ENCODE data around the gene CFAP43. TPM values are rescaled to one million over a fixed set of nuclear protein-coding genes. Genes with fewer than 3 reads are reported as not detected.

The CFAP43 gene
- total RNA-seq, 1 experiment from 2014 or later = 6.0 TPM

DNA sequence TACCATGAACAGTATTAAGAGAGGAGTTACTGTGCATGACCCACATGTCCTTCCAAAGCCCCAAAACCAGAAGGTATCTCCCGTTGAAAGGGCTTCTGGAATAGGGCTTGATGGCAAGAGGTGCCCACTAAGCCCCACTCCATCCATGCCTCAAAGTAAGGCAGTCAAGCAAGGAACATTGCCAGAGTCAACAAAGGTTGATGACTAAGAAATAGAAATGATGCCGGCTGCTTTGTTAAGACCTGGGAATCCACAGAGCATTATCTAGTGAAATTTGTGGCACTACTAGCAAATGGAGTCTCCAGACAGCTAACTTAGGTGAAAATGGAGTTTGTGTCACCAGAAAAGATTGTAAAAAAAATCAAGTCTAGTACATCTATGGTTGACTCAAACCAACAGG is 104.0 kb downstream of the CFAP43 start:
- Histone ChIP-seq H3K4me2 (no peak overlapping the region), H3K4me1 (replicated peaks; ENCODE audit: insufficient read depth) (peaks cover 1% of the 10 kb centered on the region; the same call in 1 of the 2 replicates), H2AFZ (no peak overlapping the region), H3K27me3 (ENCODE audit: insufficient read depth, low read depth) (no peaks in the 10 kb centered on the region), H3F3A (ENCODE audit: insufficient read depth, low read depth) (no peaks in the 10 kb centered on the region), H3K9me2 (ENCODE audit: insufficient read depth) (no peaks in the 10 kb centered on the region), H3K79me2 (ENCODE audit: low read depth) (no peaks in the 10 kb centered on the region), H4K20me1 (ENCODE audit: insufficient read depth) (no peaks in the 10 kb centered on the region), H3K36me3 (ENCODE audit: low read depth) (no peaks in the 10 kb centered on the region), H3K9me3 (ENCODE audit: insufficient read depth, low read depth) (no peaks in the 10 kb centered on the region), H3K4me3 (no peak overlapping the region), H3K27ac (no peak overlapping the region)
- ChIA-PET POLR2A (ENCODE audit: unreplicated experiment) (interaction anchor here (0.7 kb wide), 1 partner anchor 129 kb away, joined by 3 read pairs; no protein-coding TSS in a partner anchor), CTCF (no interaction called here)
- DNase-seq = no peak
- BruUV-seq (replicated peaks) = no TSS peak
- intact Hi-C loops (cut with micrococcal nuclease; ENCODE audit: unreplicated experiment) = loop anchor here (10.0 kb wide), 1 partner anchor 413 kb away; no protein-coding TSS in a partner anchor
- TF ChIP-seq CTCF (conservative IDR thresholded peaks at IDR 0.05) (no peak), EZH2 (IDR thresholded peaks at IDR 0.05; ENCODE audit: low read depth) (no peak)

DNA sequence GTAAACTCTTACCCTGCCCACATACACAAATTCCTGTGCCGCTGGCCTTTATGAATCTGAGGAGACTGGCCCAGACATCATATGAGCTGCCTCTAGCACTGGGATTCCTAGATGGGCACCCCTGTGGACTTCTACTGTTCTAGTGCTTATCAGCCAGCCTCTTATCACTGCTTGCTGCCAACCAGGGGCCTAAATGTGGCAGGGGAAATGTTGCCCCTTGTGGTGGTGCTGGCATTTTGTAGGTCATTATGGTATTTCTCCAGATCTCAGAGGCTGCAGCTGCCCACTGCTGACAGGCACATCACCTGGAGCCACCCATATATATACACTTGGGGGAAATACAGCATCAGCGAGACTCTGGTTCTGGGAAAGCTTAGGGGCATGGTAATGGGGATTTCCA is 104.8 kb downstream of the CFAP43 start:
- Histone ChIP-seq H3K79me2 (ENCODE audit: low read depth) (no peaks in the 10 kb centered on the region), H3K27ac (no peak overlapping the region), H4K20me1 (ENCODE audit: insufficient read depth) (no peaks in the 10 kb centered on the region), H3K4me2 (no peak overlapping the region), H3F3A (ENCODE audit: insufficient read depth, low read depth) (no peaks in the 10 kb centered on the region), H3K9me3 (ENCODE audit: insufficient read depth, low read depth) (no peaks in the 10 kb centered on the region), H3K9me2 (ENCODE audit: insufficient read depth) (no peaks in the 10 kb centered on the region), H2AFZ (no peak overlapping the region), H3K27me3 (ENCODE audit: insufficient read depth, low read depth) (no peaks in the 10 kb centered on the region), H3K4me1 (replicated peaks; ENCODE audit: insufficient read depth) (peaks cover 9% of the 10 kb centered on the region; the same call in 1 of the 2 replicates), H3K4me3 (no peak overlapping the region), H3K36me3 (ENCODE audit: low read depth) (no peaks in the 10 kb centered on the region)
- intact Hi-C loops (cut with micrococcal nuclease; ENCODE audit: unreplicated experiment) = loop anchor here (10.0 kb wide), 1 partner anchor 413 kb away; no protein-coding TSS in a partner anchor
- ChIA-PET POLR2A (ENCODE audit: unreplicated experiment) (no interaction called here), CTCF (no interaction called here)
- no TSS peak for BruUV-seq (replicated peaks)
- TF ChIP-seq EZH2 (IDR thresholded peaks at IDR 0.05; ENCODE audit: low read depth) = no peak
- TF ChIP-seq CTCF (conservative IDR thresholded peaks at IDR 0.05) = peak; percentile 42; the same call in 1 of the 2 replicates
- DNase-seq = no peak

DNA sequence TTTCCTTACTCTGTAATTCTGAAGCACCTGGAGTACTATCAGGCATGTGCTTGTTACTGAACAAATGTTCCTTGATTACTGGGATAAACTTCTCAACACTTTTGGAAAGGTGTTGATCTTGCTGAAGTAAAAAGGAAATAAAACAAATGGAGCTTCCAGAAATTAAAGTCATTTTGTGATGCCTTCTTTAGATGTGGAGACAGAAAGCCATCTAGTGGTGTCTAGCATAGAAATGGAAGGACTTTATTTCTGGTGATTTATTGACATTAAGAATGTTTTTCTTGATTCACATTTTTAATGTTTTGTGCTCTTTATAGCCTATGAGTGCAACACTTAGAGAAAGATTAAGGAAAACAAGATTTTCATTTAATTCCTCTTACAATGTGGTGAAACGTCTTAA is 108.8 kb downstream of the CFAP43 start:
- ChIA-PET CTCF (interaction anchor here (0.6 to 1.5 kb wide), 4 partner anchors 41 to 411 kb away, joined by 3 to 4 read pairs (median 3); no protein-coding TSS in a partner anchor), POLR2A (ENCODE audit: unreplicated experiment) (no interaction called here)
- H3K9me2 ChIP-seq (ENCODE audit: insufficient read depth) = no peaks in the 10 kb centered on the region
- no peak for DNase-seq
- TF ChIP-seq CTCF (conservative IDR thresholded peaks at IDR 0.05) = peak; percentile 42; the same call in 1 of the 2 replicates
- no peak for TF ChIP-seq EZH2 (IDR thresholded peaks at IDR 0.05; ENCODE audit: low read depth)
- no peaks in the 10 kb centered on the region for H3K9me3 ChIP-seq (ENCODE audit: insufficient read depth, low read depth)
- peaks cover 31% of the 10 kb centered on the region for H3K4me1 ChIP-seq (replicated peaks; ENCODE audit: insufficient read depth)
- H3K79me2 ChIP-seq (ENCODE audit: low read depth) = no peaks in the 10 kb centered on the region
- intact Hi-C loops (cut with micrococcal nuclease; ENCODE audit: unreplicated experiment) = loop anchor here (5.0 to 10.0 kb wide), 2 partner anchors 216 to 409 kb away; no protein-coding TSS in a partner anchor
- peak overlapping the region; percentile 77; the same call in 1 of the 2 replicates for H3K4me3 ChIP-seq
- H4K20me1 ChIP-seq (ENCODE audit: insufficient read depth) = no peaks in the 10 kb centered on the region
- H3K4me2 ChIP-seq = peak overlapping the region; percentile 72
- BruUV-seq (replicated peaks) = no TSS peak
- H3F3A ChIP-seq (ENCODE audit: insufficient read depth, low read depth) = peaks cover 21% of the 10 kb centered on the region
- H3K27me3 ChIP-seq (ENCODE audit: insufficient read depth, low read depth) = no peaks in the 10 kb centered on the region
- no peak overlapping the region for H2AFZ ChIP-seq
- no peaks in the 10 kb centered on the region for H3K36me3 ChIP-seq (ENCODE audit: low read depth)
- H3K27ac ChIP-seq = no peak overlapping the region
